ENCODE results near the gene PLIN1. TPM values are rescaled to one million over a fixed set of nuclear protein-coding genes. Genes with fewer than 3 reads are reported as not detected.

The PLIN1 gene
- total and polyA plus RNA-seq, 2 experiments from 2014 or later = 0.21 to 0.90 TPM

GRCh38 chr15:89652131-89652530, 27.0 kb downstream of the PLIN1 start:
- Histone ChIP-seq H3K4me3 (no peak overlapping the region), H3K27ac (ENCODE audit: low read depth) (no peak overlapping the region), H3K9me2 (ENCODE audit: insufficient read depth) (peaks cover 2% of the 10 kb centered on the region; the same call in 1 of the 2 replicates), H3K27me3 (ENCODE audit: insufficient read depth) (0 out of 2 replicates have a peak, but pooled peaks cover 4% of the 10 kb centered on the region), H3K4me1 (ENCODE audit: insufficient read depth) (peaks cover 5% of the 10 kb centered on the region; the same call in 1 of the 2 replicates), H3F3A (replicated peaks; ENCODE audit: low read depth) (no peaks in the 10 kb centered on the region), H4K20me1 (replicated peaks; ENCODE audit: insufficient read depth) (peaks cover 4% of the 10 kb centered on the region; the same call in 1 of the 2 replicates), H3K4me2 (no peak overlapping the region), H3K79me2 (replicated peaks; ENCODE audit: insufficient read depth) (peaks cover 16% of the 10 kb centered on the region), H2AFZ (no peak overlapping the region), H3K36me3 (ENCODE audit: insufficient read depth) (no peaks in the 10 kb centered on the region)
- DNase-seq (ENCODE audit: low spot score) = no peak
- no peak for ATAC-seq
- Mint-ChIP-seq H3K4me3 (no peak overlapping the region), H3K36me3 (ENCODE audit: low read depth) (peaks cover 21% of the 10 kb centered on the region), H3K9me3 (no peaks in the 10 kb centered on the region), H3K4me1 (peaks cover 11% of the 10 kb centered on the region), H3K27ac (no peak overlapping the region), H3K27me3 (ENCODE audit: insufficient read depth, low read depth, poor library complexity) (peaks cover 8% of the 10 kb centered on the region)
- TF ChIP-seq EZH2phosphoT487 (IDR thresholded peaks at IDR 0.05; ENCODE audit: unreplicated experiment) (no peak), REST (IDR thresholded peaks at IDR 0.05; ENCODE audit: unreplicated experiment) (no peak), ZNF114 (CRISPR knock-in tag; IDR thresholded peaks at IDR 0.05) (no peak), ZNF462 (CRISPR knock-in tag; IDR thresholded peaks at IDR 0.05) (no peak), STAT1 (IDR thresholded peaks at IDR 0.05; ENCODE audit: unreplicated experiment) (no peak), ETS1 (IDR thresholded peaks at IDR 0.05) (no peak), NANOG (IDR thresholded peaks at IDR 0.05; ENCODE audit: borderline replicate concordance) (no peak), POLR2AphosphoS5 (IDR thresholded peaks at IDR 0.05; ENCODE audit: low read depth) (no peak), CREB1 (CRISPR knock-in tag; IDR thresholded peaks at IDR 0.05; ENCODE audit: low read depth) (no peak), EZH2 (IDR thresholded peaks at IDR 0.05; ENCODE audit: low read depth, unreplicated experiment) (no peak), JUNB (IDR thresholded peaks at IDR 0.05; ENCODE audit: unreplicated experiment) (no peak), CTCF (conservative IDR thresholded peaks at IDR 0.05; ENCODE audit: low read depth in 2 of 2) (no peak), ZNF331 (CRISPR knock-in tag; IDR thresholded peaks at IDR 0.05; ENCODE audit: low read depth) (no peak)

Measured in GM23338 (cell line).